Amniotic epithelial cell (primary cell): ENCODE data around the gene SLC16A11.
"Not testable (repeated sequence)": the region's sequence is repeated elsewhere in the genome, so short reads cannot be mapped to it uniquely, and the experiment has no call there.

Experiments used
- DNase-seq: peaks from one replicate; pipeline ENCODE4 v3.0.0-alpha.2; 2010; ENCODE audit warnings: low read depth

SLC16A11 gene

DNA sequence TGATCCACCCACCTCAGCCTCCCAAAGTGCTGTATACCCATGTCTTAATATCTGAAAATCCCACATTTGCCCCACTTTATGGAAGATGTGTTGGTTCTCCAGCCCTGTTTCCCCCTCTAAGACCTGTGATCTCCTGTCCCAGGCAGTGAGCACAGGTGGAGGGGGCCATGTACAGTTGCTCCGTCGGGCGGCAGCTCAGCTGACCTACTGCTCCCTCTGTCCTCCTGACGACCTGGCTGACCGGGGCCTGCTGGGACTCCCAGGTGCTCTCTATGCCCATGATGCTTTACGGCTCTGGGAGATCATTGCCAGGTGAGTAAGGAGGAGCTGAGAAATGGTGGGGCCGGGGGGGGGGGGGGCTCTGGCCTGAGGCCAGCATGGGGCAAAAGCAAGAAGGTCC lies 38.2 kb downstream of the SLC16A11 start:
- DNase-seq, result no peak

DNA sequence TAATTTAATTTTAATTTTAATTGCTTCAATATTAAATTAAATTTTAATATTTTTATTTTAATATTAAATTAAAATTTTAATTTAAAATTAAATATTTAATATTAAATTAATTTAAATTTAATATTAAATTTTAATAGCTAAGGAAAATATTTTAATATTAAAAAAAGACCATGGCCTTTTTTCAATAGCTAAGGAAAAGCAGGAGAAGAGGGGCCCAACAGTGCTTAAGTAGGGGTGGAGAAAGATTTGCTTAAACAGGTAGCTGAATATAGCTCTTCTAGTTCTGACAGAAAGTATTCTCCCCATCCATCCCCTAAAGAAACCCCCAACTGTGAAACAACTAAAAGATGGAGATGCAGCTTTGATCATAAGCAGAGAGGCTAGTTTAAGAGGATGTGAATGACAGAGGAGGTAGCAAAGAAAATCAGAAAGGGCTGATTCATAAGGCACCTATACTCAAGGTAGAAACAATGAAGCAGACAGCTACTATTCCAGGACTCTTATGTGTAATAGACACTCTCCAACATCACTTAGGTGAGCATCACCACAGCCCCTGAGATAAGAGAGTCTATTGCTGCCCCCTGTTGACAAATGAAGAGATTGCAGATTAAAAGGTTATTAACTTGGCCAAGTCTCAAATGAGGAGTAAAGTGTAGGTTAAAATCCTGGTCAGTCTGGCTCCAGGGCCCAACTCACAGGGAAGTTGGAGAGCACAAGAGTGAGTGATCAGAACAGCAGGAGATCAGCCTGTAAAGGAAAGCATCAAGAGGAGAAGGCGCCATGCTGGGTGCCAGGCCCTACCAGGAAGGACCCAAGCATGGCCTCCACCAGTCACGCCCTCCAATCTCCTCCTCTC lies 39.3 kb downstream of the SLC16A11 start:
- DNase-seq, result peak; percentile 51

DNA sequence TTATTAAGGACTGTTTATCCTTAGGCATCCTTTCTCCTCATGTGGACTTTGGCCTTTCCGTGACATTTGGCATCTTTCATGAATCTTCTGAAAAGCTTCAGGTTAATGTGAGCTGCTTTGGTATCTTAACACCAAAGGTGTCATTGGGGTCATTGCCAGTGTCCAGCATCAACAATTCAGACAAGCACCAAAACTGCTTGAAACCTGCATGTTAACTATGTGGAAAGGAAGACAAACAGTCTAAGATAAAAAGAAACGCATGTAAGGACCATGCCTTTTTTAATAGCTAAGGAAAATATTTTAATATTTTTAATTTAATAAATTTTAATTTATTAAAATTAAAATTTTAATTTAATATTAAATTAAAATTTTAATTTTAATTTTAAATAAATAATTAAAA lies 40.1 kb downstream of the SLC16A11 start:
- DNase-seq, result no peak

DNA sequence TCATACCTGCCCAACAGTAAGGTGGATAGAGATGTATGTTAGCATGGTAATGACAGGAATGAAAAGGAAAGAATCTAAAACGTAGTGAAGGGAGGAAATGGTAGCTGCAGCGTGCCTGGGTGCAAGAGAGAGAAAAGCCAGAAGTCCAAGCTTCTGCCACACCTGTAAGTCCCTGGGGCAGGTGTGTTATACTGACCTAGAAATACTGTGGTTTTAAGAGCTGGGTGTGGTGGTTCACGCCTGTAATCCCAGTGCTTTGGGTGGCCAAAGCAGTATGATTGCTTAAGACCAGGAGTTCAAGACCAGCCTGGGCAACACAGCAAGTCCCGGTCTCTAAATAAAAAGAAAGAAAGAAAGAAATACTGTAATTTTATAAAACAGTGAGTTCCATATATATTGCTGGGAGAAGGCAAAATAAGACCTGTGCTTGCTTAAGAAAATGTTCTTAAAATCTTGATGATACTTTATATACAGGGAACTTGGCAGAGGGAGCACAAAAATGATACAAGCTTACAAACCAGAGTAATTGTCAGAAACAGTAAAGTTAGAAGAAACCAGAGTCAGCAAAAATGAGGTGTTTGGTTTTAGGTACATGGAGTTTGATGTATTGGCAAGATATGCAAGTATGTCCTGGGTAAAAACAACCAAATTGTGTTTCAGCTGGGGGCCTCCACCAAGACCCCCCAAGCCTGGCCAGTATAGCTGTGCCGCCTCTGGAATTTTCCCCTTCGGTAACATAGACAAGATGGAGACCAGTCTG lies 41.4 kb downstream of the SLC16A11 start:
- DNase-seq, result no peak

DNA sequence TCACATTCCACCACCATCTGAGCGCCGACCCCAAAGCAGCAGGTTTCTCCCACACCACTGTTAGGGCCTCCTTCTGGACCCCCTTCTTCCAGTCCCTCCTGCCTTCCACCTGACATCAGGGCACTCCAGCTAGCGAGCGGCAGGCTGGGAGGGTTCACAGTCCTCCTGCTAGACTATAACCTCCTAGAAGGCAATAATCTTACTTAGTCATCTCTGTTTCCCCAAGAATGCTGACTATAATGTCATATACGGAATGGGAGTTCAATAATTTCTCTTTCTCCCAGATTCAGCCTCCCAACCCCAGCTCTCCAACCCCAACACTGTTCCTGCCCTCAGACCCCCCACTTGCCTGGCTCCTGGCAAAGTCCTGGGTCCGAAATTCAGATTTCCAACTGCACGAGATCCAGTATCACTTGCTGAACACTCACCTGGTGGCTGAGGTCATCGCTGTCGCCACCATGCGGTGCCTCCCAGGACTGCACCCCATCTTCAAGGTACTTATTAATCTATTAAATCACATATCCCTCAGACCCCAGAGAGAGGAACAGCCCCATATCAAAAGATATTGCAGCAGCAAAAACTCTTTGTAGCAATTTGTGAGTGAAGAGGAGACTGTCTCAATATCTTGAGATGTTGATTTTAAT lies 42.5 kb downstream of the SLC16A11 start:
- DNase-seq, result no peak

DNA sequence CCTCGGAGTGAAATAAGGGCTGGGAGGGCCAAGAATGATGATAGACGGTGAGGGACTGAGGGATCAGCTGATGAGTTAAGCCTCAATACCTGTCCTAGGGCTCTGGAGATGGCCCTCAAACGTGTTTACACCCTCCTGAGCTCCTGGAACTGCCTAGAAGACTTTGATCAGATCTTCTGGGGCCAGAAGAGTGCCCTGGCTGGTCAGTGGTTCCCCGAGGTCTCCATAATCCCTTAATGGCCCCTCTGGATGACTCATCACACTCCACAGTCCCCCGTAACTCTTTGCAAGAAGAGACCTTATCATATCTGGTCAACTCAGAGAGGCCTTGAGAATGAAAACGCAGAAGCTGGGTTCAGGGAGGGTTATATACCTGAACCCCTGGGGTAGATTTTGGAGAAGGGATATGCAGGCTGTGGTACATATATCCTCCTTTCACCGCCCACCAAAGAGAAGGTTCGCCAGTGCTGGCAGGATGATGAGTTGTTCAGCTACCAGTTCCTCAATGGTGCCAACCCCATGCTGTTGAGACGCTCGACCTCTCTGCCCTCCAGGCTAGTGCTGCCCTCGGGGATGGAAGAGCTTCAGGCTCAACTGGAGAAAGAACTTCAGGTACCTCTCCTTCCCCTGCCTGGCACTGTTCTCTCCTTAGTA lies 44.9 kb downstream of the SLC16A11 start:
- no peak for DNase-seq

DNA sequence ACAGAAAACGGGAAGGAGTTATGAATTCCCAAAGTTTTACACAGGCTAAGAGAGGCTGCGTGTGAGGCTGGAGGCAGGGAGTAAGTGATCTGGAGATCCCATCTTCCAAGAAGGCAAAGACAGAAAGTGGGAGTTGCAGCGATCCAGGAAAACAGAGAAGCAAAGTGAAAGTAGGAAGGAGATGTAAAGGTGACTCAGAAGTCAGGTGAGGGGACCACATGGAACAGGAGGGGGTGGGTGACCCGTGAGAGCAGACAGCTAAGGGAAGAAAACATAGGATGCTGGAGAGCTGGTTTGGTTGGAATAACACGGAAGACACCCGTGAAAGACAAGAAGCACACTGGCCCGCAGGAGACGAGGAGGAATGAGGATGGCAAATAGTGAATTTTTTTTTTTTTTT lies 46.7 kb downstream of the SLC16A11 start:
- no peak for DNase-seq

DNA sequence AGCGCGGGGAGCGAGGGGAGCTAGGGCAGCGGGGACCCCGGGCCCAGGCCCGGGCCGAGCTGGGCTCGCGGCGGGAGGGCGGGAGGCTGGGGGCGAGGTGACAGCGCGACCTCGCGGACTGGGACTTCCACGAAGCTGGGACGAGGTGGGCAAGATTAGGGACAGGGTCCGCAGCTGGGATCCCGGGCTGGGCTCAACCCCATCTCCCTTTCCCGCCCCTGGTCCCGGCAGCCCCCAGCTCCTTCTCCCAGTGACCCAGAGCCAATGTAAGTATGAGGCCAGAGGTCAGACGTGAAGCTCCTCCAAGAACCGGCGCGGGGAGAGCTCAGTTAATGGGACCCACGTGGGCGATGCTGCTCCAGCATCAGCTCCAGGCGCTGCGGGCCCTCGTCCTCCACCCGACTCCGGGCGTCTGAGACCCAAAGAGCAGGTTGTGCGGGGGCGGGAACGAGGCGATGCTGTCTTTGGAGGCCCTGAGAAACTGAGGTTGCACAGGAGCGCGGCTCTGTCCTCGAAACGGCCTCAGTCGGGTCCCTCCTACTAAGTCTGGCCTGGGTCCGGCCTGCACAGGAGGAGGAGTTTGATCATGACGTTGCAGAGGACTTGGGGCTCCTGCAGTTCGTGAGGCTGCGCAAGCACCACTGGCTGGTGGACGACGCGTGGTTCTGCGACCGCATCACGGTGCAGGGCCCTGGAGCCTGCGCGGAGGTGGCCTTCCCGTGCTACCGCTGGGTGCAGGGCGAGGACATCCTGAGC lies 47.5 kb downstream of the SLC16A11 start:
- DNase-seq, result no peak

DNA sequence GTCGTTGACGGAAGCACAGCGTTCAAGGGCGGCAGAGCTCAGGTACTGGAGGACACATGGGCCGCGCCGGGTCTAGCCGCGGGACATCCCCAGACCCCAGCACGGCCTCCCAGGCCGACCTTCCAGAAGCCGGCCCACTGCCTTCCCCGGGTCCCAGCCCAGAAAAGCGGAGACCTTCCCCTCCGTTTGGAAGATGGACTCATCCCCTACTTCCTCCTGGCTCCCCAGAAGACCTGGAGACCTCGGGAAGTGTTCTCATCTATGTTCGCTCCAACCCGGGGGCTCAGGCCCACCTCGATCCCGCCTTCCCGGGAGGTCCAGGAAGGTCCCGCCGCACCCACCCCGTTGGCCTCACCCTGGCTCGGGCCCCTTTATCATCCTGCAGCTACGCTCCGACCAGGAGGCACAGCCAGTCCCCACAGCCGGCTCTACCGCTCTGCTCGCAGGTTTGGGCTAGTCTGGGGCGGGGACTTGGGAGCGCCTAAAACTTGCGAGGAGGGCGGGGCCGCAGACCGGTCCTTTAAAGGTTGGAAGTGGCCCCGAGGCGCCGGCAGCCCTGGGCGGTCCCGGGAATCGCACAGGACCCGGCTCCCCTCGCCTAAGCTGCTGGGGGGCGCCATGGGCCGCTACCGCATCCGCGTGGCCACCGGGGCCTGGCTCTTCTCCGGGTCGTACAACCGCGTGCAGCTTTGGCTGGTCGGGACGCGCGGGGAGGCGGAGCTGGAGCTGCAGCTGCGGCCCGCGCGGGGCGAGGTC lies 48.2 kb downstream of the SLC16A11 start, which contains the start of gene ALOX12:
Gene ALOX12 (plus strand): TSS at position 550 of the 756 bp plus-strand sequence. CDS start 69 bp downstream, at position 619.
- no peak for DNase-seq

DNA sequence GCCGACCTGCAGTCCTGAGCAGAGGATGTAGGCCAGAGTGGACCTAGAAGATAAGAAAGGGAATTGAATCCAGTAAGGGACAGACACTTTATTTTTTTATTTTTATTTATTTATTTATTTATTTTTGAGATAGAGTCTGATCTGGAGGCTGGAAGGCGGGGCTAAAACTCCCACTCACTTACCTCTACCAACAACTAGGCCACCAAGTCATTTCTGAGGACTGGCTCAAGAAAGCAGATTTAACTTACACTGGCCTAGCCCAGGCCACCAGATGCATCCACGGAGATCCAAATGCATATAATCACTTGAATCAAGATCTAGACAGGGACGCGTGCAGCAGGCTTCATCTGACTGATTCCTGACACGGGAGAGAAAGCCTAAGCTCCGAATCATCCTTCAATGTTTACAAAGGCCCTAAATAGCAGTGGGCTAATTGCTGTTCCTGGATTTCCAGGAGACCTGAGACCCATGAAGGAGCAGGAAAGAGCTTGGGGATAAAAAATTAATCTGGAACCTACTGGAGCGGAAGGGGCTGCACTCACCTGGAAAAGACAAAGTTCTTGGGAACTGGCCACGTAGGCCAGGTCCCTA lies 49.1 kb downstream of the SLC16A11 start:
- DNase-seq, result no peak

DNA sequence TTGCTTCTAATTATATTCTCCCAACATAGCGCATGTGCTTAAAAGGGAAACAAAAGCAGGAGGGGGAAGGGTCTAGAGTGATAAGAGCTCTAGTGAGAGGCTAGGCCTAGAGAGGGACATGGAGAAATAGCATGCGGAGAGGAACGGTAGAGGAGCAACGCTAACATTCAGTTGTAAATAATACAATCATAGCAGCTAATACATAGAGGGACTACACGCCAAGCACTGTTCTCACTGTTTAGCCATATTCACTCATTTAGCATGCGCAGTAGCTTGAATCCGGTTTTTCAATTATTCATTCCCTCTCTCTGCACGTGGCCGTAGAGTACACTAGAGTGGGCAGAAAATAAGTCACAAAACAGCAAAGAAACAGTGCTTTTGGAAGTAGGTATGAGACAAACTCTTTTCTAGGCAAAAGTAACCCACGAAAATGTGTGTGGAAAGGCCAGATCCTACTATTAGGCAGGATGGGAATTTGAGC lies 49.7 kb downstream of the SLC16A11 start:
- no peak for DNase-seq

DNA sequence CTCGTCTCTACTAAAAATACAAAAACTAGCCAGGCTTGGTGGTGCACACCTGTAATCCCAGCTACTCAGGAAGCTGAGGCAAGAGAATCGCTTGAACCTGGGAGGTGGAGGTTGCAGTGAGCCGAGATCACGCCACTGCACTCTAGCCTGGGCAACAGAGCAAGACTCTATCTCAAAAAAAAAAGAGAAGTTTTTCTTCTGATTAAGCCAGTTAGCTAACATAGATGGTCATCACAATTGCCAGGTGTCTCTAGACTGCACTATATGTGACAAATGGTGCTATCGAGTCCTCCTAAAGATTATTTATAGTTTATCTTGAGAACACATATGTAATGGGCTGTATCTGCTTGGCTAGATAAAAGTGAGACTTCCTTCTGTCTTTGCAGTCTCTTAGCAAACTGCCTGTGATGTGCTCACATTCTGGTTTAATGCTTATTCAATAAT lies 50.3 kb downstream of the SLC16A11 start:
- not testable (repeated sequence) for DNase-seq
